Measurements from ENCODE around the gene DNM1L. TPM values are rescaled to one million over a fixed set of nuclear protein-coding genes. Genes with fewer than 3 reads are reported as not detected.

Gene DNM1L
- total and polyA plus RNA-seq, 8 donors: 12.2 to 27.8 (median 16.4) TPM

GRCh38 chr12:32755654-32756475 is 76.8 kb downstream of the DNM1L start, which contains the start of gene YARS2:
TSS of gene YARS2 (minus strand) at chr12:32755897. CDS start at chr12:32755874, 23 bp downstream.
- Histone ChIP-seq H3K36me3 (no peaks in the 10 kb centered on the region), H3K27ac (peak within 1 kb of the TSS; percentile 50 to 87 (median 75)), H3K9me3 (no peaks in the 10 kb centered on the region), H3K4me1 (peaks cover 0 to 13% (median 0%) of the 10 kb centered on the region in 3 donors), H3K4me3 (peak within 1 kb of the TSS; percentile 71 to 100 (median 82)), H3K27me3 (no peaks in the 10 kb centered on the region)
- TF ChIP-seq CTCF (IDR thresholded peaks at IDR 0.05): peak; percentile 37 to 68 (median 48)
- DNase-seq: peak; percentile 88 to 97 (median 94)
- intact Hi-C loops (cut with DNase I): loop anchor here in 1 of 3 donors (5.0 kb wide), 1 partner anchor 161 kb away; no protein-coding TSS in a partner anchor
- 0% methylated on average over 39 of the region's 39 CpGs for WGBS, 2 donors
- peak; percentile 98 to 99 (median 99) for ATAC-seq
- peak; percentile 76 for FAIRE-seq

GRCh38 chr12:32756476-32757066 is 77.5 kb downstream of the DNM1L start:
- ATAC-seq (no peak), FAIRE-seq (no peak), DNase-seq (peak in 1 of 6 donors; percentile 14)
- no peaks in the 10 kb centered on the region for H3K9me3 ChIP-seq
- peak overlapping the region in 1 of 4 donors; percentile 100 for H3K4me3 ChIP-seq
- no peak for TF ChIP-seq CTCF (IDR thresholded peaks at IDR 0.05)
- H3K36me3 ChIP-seq: no peaks in the 10 kb centered on the region
- no peak overlapping the region for H3K27ac ChIP-seq
- intact Hi-C loops (cut with DNase I): loop anchor here in 1 of 3 donors (5.0 kb wide), 1 partner anchor 161 kb away; no protein-coding TSS in a partner anchor
- 32 to 33% methylated on average over 8 of the region's 8 CpGs for WGBS, 2 donors
- peaks cover 0 to 13% (median 0%) of the 10 kb centered on the region in 3 donors for H3K4me1 ChIP-seq
- H3K27me3 ChIP-seq: no peaks in the 10 kb centered on the region

- Histone ChIP-seq H3K36me3 (no peaks in the 10 kb centered on the region), H3K27ac (no peak overlapping the region), H3K4me3 (no peak overlapping the region), H3K9me3 (no peaks in the 10 kb centered on the region), H3K27me3 (no peaks in the 10 kb centered on the region), H3K4me1 (peaks cover 0 to 13% (median 0%) of the 10 kb centered on the region in 3 donors)
- intact Hi-C loops (cut with DNase I): loop anchor here in 1 of 3 donors (5.0 kb wide), 1 partner anchor 160 kb away; no protein-coding TSS in a partner anchor
- ATAC-seq: no peak
- TF ChIP-seq CTCF (IDR thresholded peaks at IDR 0.05): no peak
- no peak for FAIRE-seq
- no peak for DNase-seq
- whole genome bisulfite sequencing, 2 donors: 56 to 73% methylated on average over 3 of the region's 3 CpGs
Measured at GRCh38 chr12:32757157-32757556, 78.1 kb downstream of the DNM1L start.

- no peak for TF ChIP-seq CTCF (IDR thresholded peaks at IDR 0.05)
- H3K27ac ChIP-seq: no peak overlapping the region
- ATAC-seq (no peak), FAIRE-seq (no peak), DNase-seq (no peak)
- H3K4me3 ChIP-seq: no peak overlapping the region
- no peaks in the 10 kb centered on the region for H3K27me3 ChIP-seq
- WGBS, 2 donors: 12 to 21% methylated on average over 1 of the region's 1 CpG
- H3K4me1 ChIP-seq: no peaks in the 10 kb centered on the region
- no peaks in the 10 kb centered on the region for H3K36me3 ChIP-seq
- H3K9me3 ChIP-seq: no peaks in the 10 kb centered on the region
- intact Hi-C loops (cut with DNase I): loop anchor here in 1 of 3 donors (10.0 kb wide), 1 partner anchor 153 kb away; no protein-coding TSS in a partner anchor
Measured at GRCh38 chr12:32761716-32762115, 82.6 kb downstream of the DNM1L start.

Measured in pancreas (tissue), 10 donors.